Astrocyte (in vitro differentiated cells and primary cell): Measurements from ENCODE around the gene RASGRP1.

Source experiments
- EZH2 ChIP-seq: IDR thresholded peaks from 2 replicates; pipeline ENCODE4 v1.6.1; 2012; ENCODE audit warnings: mild to moderate bottlenecking, low read length, inconsistent platforms; ENCODE audit not compliant: insufficient read depth
- TF ChIP-seq, protein P1 (sequence below): IDR thresholded peaks from 2 replicates; pipeline ENCODE4 v1.5.1; 2011; ENCODE audit warnings: low read depth, mild to moderate bottlenecking, inconsistent platforms, low read length, moderate library complexity; ENCODE audit not compliant: insufficient read depth

DNA sequence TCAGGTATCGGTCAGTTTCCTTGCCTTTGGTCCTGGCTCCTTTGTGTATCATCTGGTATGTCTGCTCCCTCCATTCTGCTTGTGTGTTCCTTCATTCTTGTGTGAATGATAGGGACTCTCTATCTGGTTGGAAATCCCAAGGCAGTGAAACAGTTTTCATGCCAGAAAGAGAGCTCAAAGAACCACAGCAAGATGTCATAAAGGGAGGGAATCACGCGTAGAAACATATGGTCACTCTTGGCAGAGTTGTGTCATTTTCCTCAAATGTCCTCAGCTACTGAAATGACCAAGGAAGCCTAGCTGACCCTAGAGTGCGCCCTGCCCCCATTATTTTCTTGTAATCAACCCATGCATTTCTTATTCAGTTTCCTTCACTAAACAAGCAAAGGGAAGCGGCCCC is 48.0 kb downstream of the RASGRP1 start:
- TF ChIP-seq, protein P1, sequence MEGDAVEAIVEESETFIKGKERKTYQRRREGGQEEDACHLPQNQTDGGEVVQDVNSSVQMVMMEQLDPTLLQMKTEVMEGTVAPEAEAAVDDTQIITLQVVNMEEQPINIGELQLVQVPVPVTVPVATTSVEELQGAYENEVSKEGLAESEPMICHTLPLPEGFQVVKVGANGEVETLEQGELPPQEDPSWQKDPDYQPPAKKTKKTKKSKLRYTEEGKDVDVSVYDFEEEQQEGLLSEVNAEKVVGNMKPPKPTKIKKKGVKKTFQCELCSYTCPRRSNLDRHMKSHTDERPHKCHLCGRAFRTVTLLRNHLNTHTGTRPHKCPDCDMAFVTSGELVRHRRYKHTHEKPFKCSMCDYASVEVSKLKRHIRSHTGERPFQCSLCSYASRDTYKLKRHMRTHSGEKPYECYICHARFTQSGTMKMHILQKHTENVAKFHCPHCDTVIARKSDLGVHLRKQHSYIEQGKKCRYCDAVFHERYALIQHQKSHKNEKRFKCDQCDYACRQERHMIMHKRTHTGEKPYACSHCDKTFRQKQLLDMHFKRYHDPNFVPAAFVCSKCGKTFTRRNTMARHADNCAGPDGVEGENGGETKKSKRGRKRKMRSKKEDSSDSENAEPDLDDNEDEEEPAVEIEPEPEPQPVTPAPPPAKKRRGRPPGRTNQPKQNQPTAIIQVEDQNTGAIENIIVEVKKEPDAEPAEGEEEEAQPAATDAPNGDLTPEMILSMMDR: no peak
- no peak for TF ChIP-seq EZH2
